Nephron progenitor cell (in vitro differentiated cells): ENCODE results near the gene SLC51A.

Experiments used
- DNase-seq: peaks from one replicate; pipeline ENCODE4 v3.0.0; 2021
- H3K27ac Mint-ChIP-seq: 2 replicates; pipeline ENCODE4 v1.8.0; 2021; ENCODE audit warnings: mild to moderate bottlenecking, moderate library complexity, mixed read lengths
- H3K27me3 Mint-ChIP-seq: 2 replicates; pipeline ENCODE4 v1.8.0; 2021; ENCODE audit warnings: mild to moderate bottlenecking, low read depth, mixed read lengths; ENCODE audit not compliant: poor library complexity
- H3K36me3 Mint-ChIP-seq: 2 replicates; pipeline ENCODE4 v1.8.0; 2021; ENCODE audit warnings: low read depth, mixed read lengths
- H3K4me1 Mint-ChIP-seq: 2 replicates; pipeline ENCODE4 v1.8.0; 2021; ENCODE audit warnings: mixed read lengths
- H3K4me3 Mint-ChIP-seq: 2 replicates; pipeline ENCODE4 v1.8.0; 2021; ENCODE audit warnings: mild to moderate bottlenecking, moderate library complexity, mixed read lengths
- H3K9me3 Mint-ChIP-seq: 2 replicates; pipeline ENCODE4 v1.8.0; 2021; ENCODE audit warnings: mild to moderate bottlenecking, moderate library complexity, mixed read lengths
- CTCF ChIP-seq: fragments of 200-600 bp; sonication (generic); IDR thresholded peaks from 2 replicates; pipeline ENCODE4 v1.5.0; 2021; ENCODE audit warnings: antibody characterized with exemption

Gene SLC51A

GRCh38 chr3:196189566-196190347 is 26.6 kb upstream of the SLC51A start:
- Mint-ChIP-seq H3K4me3 (no peak overlapping the region), H3K4me1 (peaks cover 33% of the 10 kb centered on the region), H3K27me3 (no peaks in the 10 kb centered on the region), H3K27ac (no peak overlapping the region), H3K36me3 (no peaks in the 10 kb centered on the region), H3K9me3 (no peaks in the 10 kb centered on the region)
- no peak for DNase-seq
- no peak for TF ChIP-seq CTCF

- Mint-ChIP-seq H3K27ac (no peak overlapping the region), H3K36me3 (no peaks in the 10 kb centered on the region), H3K27me3 (no peaks in the 10 kb centered on the region), H3K9me3 (no peaks in the 10 kb centered on the region), H3K4me3 (no peak overlapping the region), H3K4me1 (peaks cover 25% of the 10 kb centered on the region)
- DNase-seq, result no peak
- no peak for TF ChIP-seq CTCF
Measured at GRCh38 chr3:196192036-196192523, 24.3 kb upstream of the SLC51A start.

GRCh38 chr3:196192524-196193051 is 23.7 kb upstream of the SLC51A start:
- H3K4me3 Mint-ChIP-seq, result no peak overlapping the region
- no peaks in the 10 kb centered on the region for H3K27me3 Mint-ChIP-seq
- DNase-seq, result no peak

GRCh38 chr3:196193133-196193735 is 23.1 kb upstream of the SLC51A start:
- H3K4me3 Mint-ChIP-seq, result no peak overlapping the region
- H3K36me3 Mint-ChIP-seq, result no peaks in the 10 kb centered on the region
- DNase-seq, result no peak
- H3K4me1 Mint-ChIP-seq, result peaks cover 23% of the 10 kb centered on the region
- no peaks in the 10 kb centered on the region for H3K27me3 Mint-ChIP-seq
- no peaks in the 10 kb centered on the region for H3K9me3 Mint-ChIP-seq
- no peak overlapping the region for H3K27ac Mint-ChIP-seq
- TF ChIP-seq CTCF, result no peak

More at GRCh38 chr3:196192524-196193051, 23.7 kb upstream of the SLC51A start:
- no peak overlapping the region for H3K27ac Mint-ChIP-seq
- H3K9me3 Mint-ChIP-seq, result no peaks in the 10 kb centered on the region
- H3K36me3 Mint-ChIP-seq, result no peaks in the 10 kb centered on the region
- peaks cover 23% of the 10 kb centered on the region for H3K4me1 Mint-ChIP-seq
- TF ChIP-seq CTCF, result no peak

- H3K27ac Mint-ChIP-seq, result no peak overlapping the region
- DNase-seq, result no peak
- H3K36me3 Mint-ChIP-seq, result no peaks in the 10 kb centered on the region
- peaks cover 23% of the 10 kb centered on the region for H3K4me1 Mint-ChIP-seq
- no peak overlapping the region for H3K4me3 Mint-ChIP-seq
- no peaks in the 10 kb centered on the region for H3K27me3 Mint-ChIP-seq
- no peaks in the 10 kb centered on the region for H3K9me3 Mint-ChIP-seq
- no peak for TF ChIP-seq CTCF
Measured at GRCh38 chr3:196193736-196194541, 22.4 kb upstream of the SLC51A start.
